A204.1 (cell line): ENCODE results near the gene EIF1.

Experiments used
- FAIRE-seq: peaks from 2 replicates; lab custom pipeline; 2012; peaks lifted over from hg19 to GRCh38; lab: Jason Lieb, UNC

Gene EIF1

GRCh38 chr17:41705271-41705991, 16.7 kb downstream of the EIF1 start:
- no peak for FAIRE-seq

GRCh38 chr17:41707803-41708669, 19.4 kb downstream of the EIF1 start:
- FAIRE-seq: no peak

- FAIRE-seq: no peak
Measured at GRCh38 chr17:41710472-41711090, 21.9 kb downstream of the EIF1 start.

GRCh38 chr17:41711669-41712400, 23.1 kb downstream of the EIF1 start, which contains the start of gene GAST:
Gene GAST, plus strand, starts transcription at chr17:41712331. Its CDS starts 3,106 bp downstream, at chr17:41715437.
- no peak for FAIRE-seq

DNA sequence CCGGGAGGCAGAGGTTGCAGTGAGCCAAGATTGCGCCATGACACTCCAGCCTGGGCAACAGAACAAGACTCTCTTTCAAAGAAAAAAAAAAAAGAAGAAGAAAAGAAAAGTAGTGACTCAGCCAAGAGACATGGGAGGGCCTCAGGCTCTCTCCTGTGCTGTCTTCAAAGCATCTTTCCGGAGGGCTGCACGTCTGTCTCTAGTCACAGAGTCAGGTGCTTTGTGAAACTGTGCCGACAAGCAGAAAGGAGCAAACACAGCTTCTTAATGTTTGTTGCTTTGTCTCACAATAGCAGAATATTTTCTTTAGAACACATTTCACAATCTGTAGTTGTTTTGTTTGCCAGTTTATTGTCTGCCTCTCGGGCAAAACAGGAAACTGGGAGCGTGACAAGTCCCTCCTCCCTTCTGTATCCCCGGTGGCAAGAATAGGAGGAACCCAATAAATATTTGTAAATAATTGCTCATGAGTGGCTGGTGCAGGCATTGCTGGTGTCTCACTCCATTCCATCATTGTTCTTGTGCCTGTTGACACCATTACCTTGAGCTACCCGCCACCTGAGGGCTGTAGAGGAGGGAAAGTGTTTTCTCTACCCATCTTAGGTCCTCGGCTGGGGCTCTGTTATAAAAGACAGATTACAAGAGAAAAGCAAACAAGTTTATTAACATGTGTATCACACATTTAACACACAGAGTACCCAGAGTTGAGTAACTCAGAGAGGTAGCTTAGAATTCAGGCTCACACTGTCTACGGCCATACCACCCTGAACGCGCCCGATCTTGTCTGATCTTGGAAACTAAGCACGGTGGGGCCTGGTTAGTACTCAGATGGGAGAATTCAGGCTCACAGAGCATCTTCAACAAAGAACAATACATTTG, 29.0 kb downstream of the EIF1 start:
- no peak for FAIRE-seq

DNA sequence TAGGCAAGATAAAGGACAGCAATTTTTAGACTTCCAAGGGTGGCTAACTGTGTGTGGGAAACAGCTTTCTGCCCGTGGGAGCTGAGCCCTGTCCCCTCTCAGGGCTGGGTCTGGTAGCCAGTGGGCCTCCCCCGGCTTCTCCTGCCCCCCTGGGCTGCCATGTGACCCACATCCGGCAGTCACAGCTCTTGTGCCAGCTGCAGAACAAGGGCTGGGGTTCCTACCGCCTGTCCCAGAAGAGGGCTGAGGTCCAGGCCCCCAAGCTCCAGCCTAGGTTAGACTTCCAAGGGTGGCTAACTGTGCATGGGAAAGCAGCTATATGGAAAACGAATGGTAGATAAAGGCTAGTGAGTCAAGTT, 29.6 kb downstream of the EIF1 start:
- FAIRE-seq: no peak

- FAIRE-seq: no peak
Measured at GRCh38 chr17:41722231-41722630, 33.5 kb downstream of the EIF1 start.

DNA sequence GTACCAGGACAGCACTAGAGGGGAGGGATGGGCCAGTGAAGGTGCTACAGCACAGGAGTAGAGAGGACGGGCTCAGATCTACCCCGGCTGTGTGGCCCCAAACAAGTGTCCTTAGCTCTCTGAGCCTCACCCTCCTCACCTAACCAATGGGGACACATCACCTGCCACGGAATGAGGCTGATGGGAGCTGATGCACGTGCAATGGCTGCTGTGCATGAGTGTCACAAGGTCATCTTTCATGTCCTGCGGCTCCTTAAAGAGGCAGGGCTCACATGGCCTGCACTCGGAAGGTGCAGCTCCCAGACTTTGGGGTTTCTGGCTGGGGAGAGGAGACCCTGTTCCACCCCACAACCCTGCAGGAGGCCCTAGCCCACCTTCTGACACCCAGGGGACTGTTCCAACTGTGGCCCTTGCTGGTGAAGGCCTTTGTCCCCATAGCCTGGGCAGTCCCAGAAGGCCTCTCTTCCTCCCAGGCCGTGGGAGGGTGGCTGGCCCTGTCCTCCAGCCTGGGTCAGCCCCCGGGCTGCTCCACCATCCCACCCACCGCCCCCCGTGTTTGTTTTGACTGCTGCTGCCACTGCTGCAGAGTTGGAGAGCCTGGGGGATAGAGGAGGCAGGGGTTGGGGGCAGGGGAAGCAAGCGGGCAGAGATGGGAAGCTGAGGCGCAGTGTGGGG, 35.3 kb downstream of the EIF1 start:
- no peak for FAIRE-seq

DNA sequence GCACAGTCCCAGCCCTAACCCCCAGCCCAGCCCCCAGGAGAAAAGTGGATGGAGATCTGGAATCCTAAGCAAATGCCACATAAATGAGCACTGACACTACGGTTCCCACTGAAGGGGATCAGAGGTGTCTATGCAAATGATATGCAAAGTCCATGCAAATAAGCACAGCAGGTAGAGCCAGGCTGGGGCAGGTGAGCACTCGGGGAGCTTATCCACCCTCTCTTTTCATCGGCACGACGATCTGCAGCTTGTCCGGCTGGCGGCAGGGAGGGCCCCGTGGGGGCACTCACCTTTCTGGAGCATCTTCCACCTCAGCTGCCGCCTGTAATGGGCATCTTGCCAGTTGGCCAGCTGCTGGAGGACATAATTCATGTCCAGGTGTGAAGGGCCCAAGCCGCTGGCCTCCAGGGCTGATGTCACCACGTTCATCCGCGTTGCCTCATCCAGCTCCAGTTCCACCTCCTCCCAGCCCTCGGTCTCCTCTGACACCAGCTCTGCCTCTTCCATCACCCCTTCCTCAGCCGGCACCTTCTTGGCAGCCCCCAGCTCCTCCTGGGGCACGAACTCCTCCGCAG, 35.9 kb downstream of the EIF1 start:
- no peak for FAIRE-seq

GRCh38 chr17:41725134-41725533, 36.4 kb downstream of the EIF1 start:
- no peak for FAIRE-seq

GRCh38 chr17:41728056-41728455, 39.4 kb downstream of the EIF1 start:
- no peak for FAIRE-seq

DNA sequence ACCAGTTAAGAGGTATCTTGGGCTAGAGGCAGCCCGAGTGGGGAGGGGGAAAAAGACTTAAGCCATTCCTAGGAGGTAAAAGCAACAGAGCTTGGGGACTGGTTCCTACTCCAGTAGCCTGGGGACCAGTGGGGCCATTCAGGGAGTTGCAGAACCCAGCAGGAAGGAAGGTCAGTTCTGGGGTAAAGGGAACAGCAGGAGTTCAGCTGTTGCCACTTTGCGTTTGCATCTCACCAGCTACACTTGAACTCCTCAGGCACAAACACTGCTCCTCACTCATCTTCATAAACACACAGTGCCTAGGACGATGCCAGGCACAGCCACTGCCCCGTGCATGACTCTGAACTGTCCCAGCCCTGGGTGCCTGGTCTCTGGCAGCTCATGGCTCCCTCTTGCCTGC, 41.8 kb downstream of the EIF1 start:
- FAIRE-seq: no peak

GRCh38 chr17:41731836-41732235, 43.2 kb downstream of the EIF1 start:
- no peak for FAIRE-seq

- FAIRE-seq: no peak
Measured at GRCh38 chr17:41733348-41734138, 44.9 kb downstream of the EIF1 start.

DNA sequence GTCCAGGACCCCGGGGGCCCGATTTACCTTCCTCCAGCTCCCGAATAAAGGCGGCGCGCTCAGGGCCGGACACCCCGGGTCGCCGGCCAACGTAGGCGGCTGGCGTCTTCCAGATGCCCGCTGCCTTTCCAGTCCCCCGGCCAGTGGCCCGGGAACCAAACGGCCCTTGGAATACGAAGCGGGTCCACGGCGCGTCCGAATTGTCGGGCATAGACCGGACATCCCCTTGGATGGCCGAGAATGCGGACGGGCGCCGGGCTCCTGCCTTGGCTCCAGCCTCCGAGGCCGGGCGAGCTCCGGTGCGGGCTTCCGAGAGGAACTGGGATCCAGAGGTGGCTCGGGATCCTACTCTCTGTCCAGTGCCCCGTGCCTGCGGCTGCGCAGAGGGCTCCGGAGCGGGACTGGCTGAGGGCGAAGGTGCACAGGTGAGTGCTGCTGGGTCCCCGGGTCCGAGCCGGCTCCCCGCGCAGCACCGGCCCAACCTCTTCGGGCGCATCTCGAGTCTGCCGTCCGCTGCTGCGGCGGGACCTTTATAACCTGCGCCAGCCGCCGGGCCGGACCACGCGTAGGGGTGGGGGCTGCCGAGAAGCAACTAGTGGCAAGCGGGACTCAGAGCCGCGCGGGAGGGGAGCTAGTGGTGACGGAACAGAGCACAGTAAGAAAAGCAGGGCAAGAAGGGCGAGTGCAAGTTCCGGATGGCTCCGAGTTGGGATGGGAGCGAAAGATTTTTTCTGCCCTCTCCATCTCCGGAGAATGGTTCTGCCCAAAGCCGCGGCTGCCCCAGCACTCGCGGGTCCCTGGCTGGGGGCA, 45.7 kb downstream of the EIF1 start, which contains the start of gene HAP1:
HAP1 (minus strand) TSS at position 505 of the 810 bp plus-strand sequence; CDS start at position 496, 9 bp downstream.
- FAIRE-seq: no peak

- FAIRE-seq: no peak
Measured at GRCh38 chr17:41734949-41735313, 46.2 kb downstream of the EIF1 start.

GRCh38 chr17:41735744-41736143, 47.1 kb downstream of the EIF1 start:
- no peak for FAIRE-seq

DNA sequence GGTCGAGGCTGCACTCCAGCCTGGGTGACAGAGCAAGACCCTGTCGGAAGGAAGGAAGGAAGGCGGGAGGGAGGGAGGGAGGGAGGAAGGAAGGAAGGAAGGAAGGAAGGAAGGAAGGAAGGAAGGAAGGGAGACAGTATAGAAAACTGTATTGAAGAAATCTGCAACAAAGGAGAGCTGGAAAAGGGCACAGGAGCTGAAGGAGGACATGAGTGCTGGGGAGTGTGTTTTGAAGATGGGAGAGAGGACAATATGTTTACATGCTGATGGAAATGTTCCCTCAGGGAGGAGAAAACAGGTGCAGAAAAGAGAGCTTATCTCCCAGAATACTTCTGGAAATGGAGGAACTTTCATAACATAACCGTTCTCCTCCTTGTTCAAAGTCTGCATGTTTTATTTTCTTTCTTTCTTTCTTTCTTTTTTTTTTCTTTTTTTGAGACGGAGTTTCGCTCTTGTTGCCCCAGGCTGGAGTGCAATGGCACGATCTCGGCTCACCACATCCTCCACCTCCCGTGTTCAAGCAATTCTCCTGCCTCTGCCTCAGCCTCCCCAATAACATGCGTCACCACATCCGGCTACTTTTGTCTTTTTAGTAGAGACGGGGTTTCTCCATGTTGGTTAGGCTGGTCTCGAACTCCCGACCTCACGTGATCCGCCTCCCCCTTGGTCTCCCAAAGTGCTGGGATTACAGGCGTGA, 48.4 kb downstream of the EIF1 start:
- FAIRE-seq: no peak
